ENCODE measurements around the gene ZSCAN22. TPM values are rescaled to one million over a fixed set of nuclear protein-coding genes. Genes with fewer than 3 reads are reported as not detected.
A peak's percentile ranks its signal among the peaks of the same experiment; 100 is the strongest.

The ZSCAN22 gene
- polyA plus RNA-seq, 1 experiment = 2.6 TPM

GRCh38 chr19:58315580-58315979 is 11.2 kb upstream of the ZSCAN22 start:
- no peak for DNase-seq (ENCODE audit: low read depth, low spot score)
- no peaks in the 10 kb centered on the region for H3K27me3 ChIP-seq (ENCODE audit: control insufficient read depth, insufficient read depth, low read length)
- no peak overlapping the region for H3K4me3 ChIP-seq (ENCODE audit: low read depth, low read length)
- H3K9me3 ChIP-seq (ENCODE audit: control insufficient read depth, insufficient read depth, low read length) = no peaks in the 10 kb centered on the region; the same call in 1 of the 2 replicates
- ChIA-PET POLR2A (interaction anchor here (0.6 kb wide), 1 partner anchor 14 kb away, joined by 3 read pairs; no protein-coding TSS in a partner anchor), CTCF (no interaction called here)
- no peak for TF ChIP-seq CTCF (IDR thresholded peaks at IDR 0.05; ENCODE audit: low read depth, low read length)
- H3K27ac ChIP-seq (ENCODE audit: low read depth, low read length) = no peak overlapping the region

- no peaks in the 10 kb centered on the region for H3K27me3 ChIP-seq (ENCODE audit: control insufficient read depth, insufficient read depth, low read length)
- H3K27ac ChIP-seq (ENCODE audit: low read depth, low read length) = no peak overlapping the region
- H3K9me3 ChIP-seq (ENCODE audit: control insufficient read depth, insufficient read depth, low read length) = no peaks in the 10 kb centered on the region; the same call in 1 of the 2 replicates
- POLR2A ChIA-PET = no interaction called here
- TF ChIP-seq CTCF (IDR thresholded peaks at IDR 0.05; ENCODE audit: low read depth, low read length) = no peak
- CTCF ChIA-PET = interaction anchor here (1.2 kb wide), 1 partner anchor 13 kb away, joined by 4 read pairs; no protein-coding TSS in a partner anchor
- no peak overlapping the region for H3K4me3 ChIP-seq (ENCODE audit: low read depth, low read length)
- no peak for DNase-seq (ENCODE audit: low read depth, low spot score)
Measured at GRCh38 chr19:58317476-58318072, 9.2 kb upstream of the ZSCAN22 start.

GRCh38 chr19:58318297-58318696 is 8.5 kb upstream of the ZSCAN22 start:
- no peak overlapping the region for H3K4me3 ChIP-seq (ENCODE audit: low read depth, low read length)
- no peak overlapping the region for H3K27ac ChIP-seq (ENCODE audit: low read depth, low read length)
- no peak for DNase-seq (ENCODE audit: low read depth, low spot score)
- TF ChIP-seq CTCF (IDR thresholded peaks at IDR 0.05; ENCODE audit: low read depth, low read length) = no peak
- ChIA-PET CTCF (interaction anchor here (0.6 kb wide), 1 partner anchor 45 kb away, joined by 4 read pairs; no protein-coding TSS in a partner anchor), POLR2A (no interaction called here)
- H3K27me3 ChIP-seq (ENCODE audit: control insufficient read depth, insufficient read depth, low read length) = no peaks in the 10 kb centered on the region
- H3K9me3 ChIP-seq (ENCODE audit: control insufficient read depth, insufficient read depth, low read length) = no peaks in the 10 kb centered on the region; the same call in 1 of the 2 replicates

GRCh38 chr19:58319241-58319640 is 7.6 kb upstream of the ZSCAN22 start:
- ChIA-PET CTCF (no interaction called here), POLR2A (no interaction called here)
- Histone ChIP-seq H3K9me3 (ENCODE audit: control insufficient read depth, insufficient read depth, low read length) (no peaks in the 10 kb centered on the region), H3K27ac (ENCODE audit: low read depth, low read length) (no peak overlapping the region), H3K27me3 (ENCODE audit: control insufficient read depth, insufficient read depth, low read length) (no peaks in the 10 kb centered on the region), H3K4me3 (ENCODE audit: low read depth, low read length) (no peak overlapping the region)
- TF ChIP-seq CTCF (IDR thresholded peaks at IDR 0.05; ENCODE audit: low read depth, low read length) = no peak
- no peak for DNase-seq (ENCODE audit: low read depth, low spot score)

GRCh38 chr19:58325311-58326022 is 1.3 kb upstream of the ZSCAN22 start:
- DNase-seq (ENCODE audit: low read depth, low spot score) = no peak
- POLR2A ChIA-PET = interaction anchor here (0.8 to 1.5 kb wide), 2 partner anchors 20 to 37 kb away, joined by 3 to 7 read pairs; partner anchors contain the start of genes ERVK3-1 and ZNF497
- TF ChIP-seq CTCF (IDR thresholded peaks at IDR 0.05; ENCODE audit: low read depth, low read length) = no peak
- CTCF ChIA-PET = no interaction called here
- Histone ChIP-seq H3K9me3 (ENCODE audit: control insufficient read depth, insufficient read depth, low read length) (no peaks in the 10 kb centered on the region; the same call in 1 of the 2 replicates), H3K4me3 (ENCODE audit: low read depth, low read length) (peak overlapping the region; percentile 96), H3K27me3 (ENCODE audit: control insufficient read depth, insufficient read depth, low read length) (no peaks in the 10 kb centered on the region), H3K27ac (ENCODE audit: low read depth, low read length) (no peak overlapping the region)
